HG03558 (cell line): ENCODE data around the gene GRIK4.
"Not testable (repeated sequence)": the region's sequence is repeated elsewhere in the genome, so short reads cannot be mapped to it uniquely, and the experiment has no call there.

Experiments used
- ATAC-seq: cut with Tn5 transposase; IDR thresholded peaks from one replicate; pipeline ENCODE4 v1.9.1; 2021; ENCODE audit warnings: moderate number of reproducible peaks; ENCODE audit not compliant: unreplicated experiment; ENCODE audit errors: extremely low read depth

The GRIK4 gene

GRCh38 chr11:120998581-120998980 is 487.0 kb downstream of the GRIK4 start:
- no peak for ATAC-seq

GRCh38 chr11:121004206-121004840 is 492.8 kb downstream of the GRIK4 start:
- ATAC-seq, result no peak

DNA sequence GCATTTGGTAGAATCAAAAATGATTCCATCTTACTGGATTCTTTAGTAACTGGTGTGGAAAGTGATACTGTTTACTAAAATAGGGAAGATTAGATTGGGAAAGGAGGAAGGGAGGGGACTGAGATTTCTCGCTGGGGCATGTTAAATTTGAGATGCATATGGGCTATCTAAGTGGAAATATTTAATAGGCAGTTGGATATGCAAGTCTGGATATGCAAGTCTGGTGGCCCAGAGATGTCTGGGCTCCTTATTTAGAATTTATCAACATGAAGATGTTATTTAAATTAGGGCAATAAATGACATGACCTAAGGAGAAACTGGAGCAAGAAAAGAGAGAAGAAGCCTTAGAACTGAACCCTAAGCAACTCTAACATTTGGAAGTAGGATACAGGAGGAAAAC is 495.4 kb downstream of the GRIK4 start:
- no peak for ATAC-seq

GRCh38 chr11:121008551-121008950 is 497.0 kb downstream of the GRIK4 start:
- no peak for ATAC-seq

DNA sequence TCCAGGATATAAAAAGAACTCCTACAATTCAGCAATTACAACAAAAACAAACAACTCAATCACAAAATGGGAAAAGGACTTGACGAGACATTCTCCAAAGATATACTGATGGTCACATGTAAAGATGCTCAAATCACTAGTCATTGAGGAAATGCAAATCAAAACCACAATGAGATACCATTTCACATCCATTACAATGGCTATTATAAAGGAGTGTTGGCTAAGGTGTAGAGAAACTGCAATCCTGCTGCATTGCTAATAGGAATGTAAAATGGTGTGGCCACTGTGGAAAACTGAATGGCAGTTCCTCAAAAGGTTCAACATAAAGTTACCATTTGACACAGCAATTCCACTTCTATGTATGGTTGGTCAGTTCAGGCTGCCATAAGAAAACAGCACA is 500.5 kb downstream of the GRIK4 start:
- no peak for ATAC-seq

- no peak for ATAC-seq
Observed at GRCh38 chr11:121018746-121019145, 507.2 kb downstream of the GRIK4 start.

DNA sequence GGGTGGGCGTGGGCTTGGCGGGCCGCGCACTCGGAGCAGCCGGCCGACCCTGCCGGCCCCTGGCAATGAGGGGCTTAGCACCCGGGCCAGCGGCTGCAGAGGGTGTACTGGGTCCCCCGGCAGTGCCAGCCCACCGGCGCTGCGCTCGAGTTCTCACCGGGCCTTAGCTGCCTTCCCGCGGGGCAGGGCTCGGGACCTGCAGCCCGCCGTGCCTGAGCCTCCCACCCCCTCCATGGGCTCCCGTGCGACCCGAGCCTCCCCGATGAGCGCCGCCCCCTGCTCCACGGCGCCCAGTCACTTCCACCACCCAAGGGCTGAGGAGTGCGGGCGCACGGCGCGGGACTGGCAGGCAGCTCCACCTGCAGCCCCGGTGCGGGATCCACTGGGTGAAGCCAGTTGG is 510.2 kb downstream of the GRIK4 start:
- not testable (repeated sequence) for ATAC-seq

DNA sequence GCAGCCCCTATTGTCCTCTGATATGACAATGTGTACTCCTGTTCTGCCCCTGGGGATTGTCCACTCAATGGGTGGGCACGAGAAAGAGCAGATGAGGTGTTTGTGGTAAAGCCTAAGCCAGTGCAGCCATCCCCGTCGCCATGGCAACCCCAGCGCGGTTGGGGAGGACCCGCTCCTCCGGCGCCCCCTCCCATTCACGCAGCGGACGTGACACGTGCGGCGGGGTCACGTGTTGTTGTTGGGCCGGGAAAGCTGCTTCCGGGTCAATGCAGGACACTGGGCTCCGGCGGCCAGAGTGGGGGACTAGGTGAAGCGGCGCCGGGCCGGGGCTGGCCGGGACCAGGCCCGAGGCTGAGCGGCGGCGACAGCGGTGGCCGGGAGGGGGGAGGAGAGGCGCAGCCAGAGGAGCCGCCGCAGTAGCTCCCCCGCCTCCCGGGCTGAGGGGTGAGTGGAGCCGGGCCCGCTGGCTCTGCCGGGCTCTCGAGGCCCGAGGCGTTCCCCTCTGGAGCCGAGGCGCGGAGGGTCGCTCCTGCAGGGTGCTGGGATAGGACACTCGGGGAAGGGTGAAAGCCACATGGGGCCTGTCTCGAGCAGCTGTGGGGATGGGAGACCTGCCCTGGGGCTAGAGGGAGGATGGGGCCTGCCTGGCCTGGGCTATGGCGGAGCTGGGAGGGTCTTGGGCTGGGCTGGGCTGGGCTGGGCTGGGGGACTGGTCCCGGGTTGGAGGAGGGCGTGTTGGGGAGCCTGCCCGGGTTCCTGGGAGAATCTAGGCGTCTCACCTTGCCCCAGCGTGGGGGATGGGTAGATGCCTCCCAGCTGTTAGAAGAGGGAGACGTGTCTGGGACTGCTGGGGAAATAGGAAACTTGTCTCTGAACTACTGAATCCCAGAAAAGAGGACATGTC is 512.6 kb downstream of the GRIK4 start, which contains the start of gene TBCEL:
Gene TBCEL, plus strand, starts transcription at position 255 of the 904 bp plus-strand sequence. CDS start 21,589 bp downstream, outside the sequence.
- peak; percentile 88 for ATAC-seq

DNA sequence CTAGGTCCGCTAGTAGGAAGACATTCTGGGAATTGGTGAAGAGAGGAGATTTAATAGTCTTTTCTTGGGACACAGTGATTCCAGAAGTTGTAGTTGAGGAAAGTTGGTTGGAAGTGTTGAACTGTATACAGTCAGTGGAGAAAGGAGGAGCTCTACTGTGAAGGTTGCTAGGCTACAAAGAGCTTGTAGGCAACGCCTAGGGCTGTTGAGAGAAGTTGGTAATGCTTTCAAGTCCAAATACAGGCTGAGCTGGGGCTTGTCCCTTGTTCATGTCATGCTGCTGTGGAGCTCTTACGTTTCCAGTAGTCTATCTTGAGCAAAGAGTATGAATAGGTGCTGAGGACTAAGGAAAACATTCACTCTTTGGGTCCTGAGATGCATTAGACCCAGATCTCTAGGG is 513.4 kb downstream of the GRIK4 start:
- no peak for ATAC-seq

- no peak for ATAC-seq
Observed at GRCh38 chr11:121029153-121029552, 517.6 kb downstream of the GRIK4 start.

GRCh38 chr11:121029813-121030445 is 518.4 kb downstream of the GRIK4 start:
- no peak for ATAC-seq

- ATAC-seq, result no peak
Observed at GRCh38 chr11:121031167-121031566, 519.6 kb downstream of the GRIK4 start.

DNA sequence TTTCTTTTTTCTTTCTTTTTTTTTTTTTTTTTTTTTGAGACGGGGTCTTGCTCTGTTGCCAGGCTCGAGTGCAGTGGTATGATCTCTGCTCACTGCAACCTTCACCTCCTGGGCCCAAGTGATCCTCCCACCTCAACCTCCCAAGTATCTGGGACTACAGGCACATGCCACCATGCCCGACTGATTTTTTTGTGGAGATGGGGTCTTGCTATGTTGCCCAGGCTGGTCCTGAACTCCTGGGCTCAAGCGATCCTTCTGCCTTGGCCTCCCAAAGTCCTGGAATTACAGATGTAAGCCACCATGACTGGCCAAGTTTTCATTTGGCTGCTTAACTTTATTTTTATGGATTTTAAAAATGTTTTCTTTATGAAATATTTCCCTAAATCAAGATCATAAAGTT is 520.1 kb downstream of the GRIK4 start:
- not testable (repeated sequence) for ATAC-seq

DNA sequence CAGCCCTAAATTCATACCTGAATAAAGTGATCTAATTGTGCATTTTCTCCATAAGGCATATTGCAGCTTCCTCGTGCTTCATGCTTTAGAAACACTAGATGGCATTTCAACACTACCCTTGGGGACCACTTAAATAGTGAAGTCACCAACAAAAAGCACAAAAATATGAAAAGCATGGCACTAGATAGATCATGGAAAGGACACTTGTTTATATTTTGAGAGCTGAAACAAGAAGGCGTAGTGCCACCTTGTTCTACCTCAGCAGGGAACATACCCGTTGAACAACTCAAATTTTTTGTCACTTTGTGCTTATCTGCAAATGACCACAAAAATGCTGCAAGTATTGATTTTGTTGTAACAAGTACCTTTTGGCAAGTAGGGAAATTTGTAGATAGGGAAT is 521.0 kb downstream of the GRIK4 start:
- ATAC-seq, result no peak

DNA sequence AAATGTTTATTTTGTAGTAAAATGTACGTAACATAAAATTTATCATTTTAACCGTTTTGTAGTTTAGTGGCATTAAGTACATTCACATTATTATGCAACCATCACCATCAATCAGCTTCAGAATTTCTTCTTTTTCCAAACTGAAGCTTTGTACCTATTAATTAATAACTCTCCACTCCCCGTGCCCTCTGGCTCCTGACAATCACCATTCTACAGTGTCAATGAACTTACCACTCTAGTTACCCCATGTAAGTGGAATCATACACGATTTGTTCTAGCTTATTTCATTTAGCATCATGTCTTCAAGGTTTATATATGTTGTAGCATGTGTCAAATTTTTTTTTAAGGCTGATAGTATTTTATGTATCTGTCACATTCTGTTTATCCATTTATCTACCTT is 522.1 kb downstream of the GRIK4 start:
- ATAC-seq, result no peak

DNA sequence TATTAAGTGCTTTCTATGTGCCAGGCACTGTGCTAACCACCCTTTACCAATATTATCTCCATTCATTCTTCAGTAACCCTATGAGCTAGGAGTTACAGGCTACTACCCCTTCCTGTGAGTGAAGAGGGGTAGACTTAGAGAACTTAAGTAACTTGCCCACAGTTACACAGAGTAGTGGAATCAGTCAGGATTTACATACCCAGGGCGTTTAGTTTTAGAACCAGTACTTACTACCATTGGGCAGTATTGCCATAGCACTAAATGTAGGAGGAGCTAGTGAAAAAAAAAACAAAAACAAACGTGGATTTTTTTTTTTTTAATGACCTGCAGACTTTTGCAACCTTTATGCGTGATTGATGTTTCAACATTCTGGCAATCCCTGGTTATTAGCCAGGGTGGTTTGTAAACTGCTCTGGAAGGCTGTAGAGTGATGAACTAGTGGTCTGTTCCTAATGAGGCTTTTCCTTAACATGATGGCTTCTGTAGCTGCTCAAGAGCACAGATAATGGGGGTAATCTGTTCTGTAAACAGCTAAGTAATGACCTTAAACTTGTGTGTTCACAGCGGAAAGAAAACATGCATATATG is 523.7 kb downstream of the GRIK4 start:
- no peak for ATAC-seq

DNA sequence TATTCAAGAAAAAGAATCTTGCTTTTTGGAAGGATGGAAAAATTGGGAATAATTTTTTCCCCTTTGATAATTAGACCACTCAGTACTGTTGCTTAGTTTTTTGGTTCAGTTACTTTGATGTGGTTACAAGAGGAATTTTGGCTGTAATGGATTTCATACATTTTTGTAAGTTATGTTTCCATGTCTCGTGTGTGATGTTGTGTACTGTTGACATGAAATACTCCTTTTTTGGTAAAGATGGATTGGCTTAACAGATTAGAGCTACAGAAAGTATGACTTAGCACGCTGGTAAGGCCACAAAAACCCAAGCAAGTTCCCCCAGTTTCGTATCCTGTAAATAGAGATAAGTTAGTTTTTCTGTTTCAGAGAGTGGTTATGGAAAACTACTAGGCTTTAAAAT is 524.2 kb downstream of the GRIK4 start:
- ATAC-seq, result no peak

DNA sequence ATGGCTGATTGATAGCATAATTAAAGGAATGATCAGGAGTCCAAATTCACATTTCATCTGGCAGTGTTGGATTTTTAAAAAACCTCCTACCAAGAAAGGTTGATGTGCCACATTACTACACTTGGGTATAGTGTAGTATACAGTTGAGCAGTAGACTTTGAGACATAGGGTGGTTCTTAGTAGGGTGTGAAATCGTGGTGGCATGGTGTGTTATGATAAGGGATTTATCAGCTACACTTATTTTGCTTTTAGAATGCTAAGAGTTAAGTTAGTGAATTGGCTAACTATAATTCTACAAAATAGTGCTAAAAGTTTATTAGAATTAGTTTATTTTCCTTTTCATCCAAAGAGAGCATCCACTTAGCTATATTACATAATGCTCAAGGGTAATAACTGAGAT is 525.5 kb downstream of the GRIK4 start:
- no peak for ATAC-seq
